HEK293 (cell line): ENCODE results near the gene PHF12.

Source experiments
- ATF2 ChIP-seq: fragments of 450-650 bp; formaldehyde crosslinking; IDR thresholded peaks from 2 replicates; pipeline ENCODE4 v1.5.1; 2016; ENCODE audit warnings: missing biosample characterization, missing genetic modification characterization, low read depth
- BCL11A ChIP-seq: fragments of 450-650 bp; formaldehyde crosslinking; IDR thresholded peaks from 2 replicates; pipeline ENCODE4 v1.5.1; 2016; ENCODE audit warnings: low read depth, missing biosample characterization, missing genetic modification characterization
- GLI4 ChIP-seq: fragments of 450-650 bp; formaldehyde crosslinking; IDR thresholded peaks from 2 replicates; pipeline ENCODE4 v1.5.1; 2016; ENCODE audit warnings: missing biosample characterization, missing genetic modification characterization
- HOXA7 ChIP-seq: sonication (generic); formaldehyde crosslinking; IDR thresholded peaks from 2 replicates; pipeline ENCODE4 v1.8.1; 2022; ENCODE audit warnings: missing genetic modification reagents, borderline replicate concordance
- YY1 ChIP-seq: fragments of 450-650 bp; formaldehyde crosslinking; IDR thresholded peaks from 2 replicates; pipeline ENCODE4 v1.5.1; 2018; ENCODE audit warnings: missing biosample characterization, missing genetic modification characterization
- ZNF354C ChIP-seq: fragments of 450-650 bp; formaldehyde crosslinking; IDR thresholded peaks from 2 replicates; pipeline ENCODE4 v1.5.1; 2016; ENCODE audit warnings: missing biosample characterization, missing genetic modification characterization, low read depth, borderline replicate concordance
- ZNF629 ChIP-seq: fragments of 450-650 bp; formaldehyde crosslinking; IDR thresholded peaks from 2 replicates; pipeline ENCODE4 v1.5.1; 2017; ENCODE audit warnings: missing biosample characterization, missing genetic modification characterization
- ZNF664 ChIP-seq: fragments of 450-650 bp; formaldehyde crosslinking; IDR thresholded peaks from 2 replicates; pipeline ENCODE4 v1.5.1; 2016; ENCODE audit warnings: missing biosample characterization, missing genetic modification characterization
- ZSCAN30 ChIP-seq: fragments of 450-650 bp; IDR thresholded peaks from 2 replicates; pipeline ENCODE4 v1.5.1; 2018; ENCODE audit warnings: missing biosample characterization, mild to moderate bottlenecking, missing genetic modification characterization, moderate library complexity
- TF ChIP-seq, protein P1 (sequence below): fragments of 450-650 bp; formaldehyde crosslinking; IDR thresholded peaks from 2 replicates; pipeline ENCODE4 v1.5.1; 2016; ENCODE audit warnings: missing biosample characterization, missing genetic modification characterization
- TF ChIP-seq, protein P2 (sequence below): fragments of 450-650 bp; formaldehyde crosslinking; IDR thresholded peaks from 2 replicates; pipeline ENCODE4 v1.5.1; 2017; ENCODE audit warnings: missing biosample characterization, mild to moderate bottlenecking, missing genetic modification characterization, moderate library complexity

GRCh38 chr17:28895794-28896447, 55.4 kb downstream of the PHF12 start:
- TF ChIP-seq ATF2 (tag by site-specific recombination) (no peak), BCL11A (tag by site-specific recombination) (no peak), ZNF664 (no peak), HOXA7 (CRISPR knock-in tag) (no peak), YY1 (tag by site-specific recombination) (no peak), ZNF629 (tag by site-specific recombination) (no peak), ZSCAN30 (tag by site-specific recombination) (no peak), ZNF354C (tag by site-specific recombination) (no peak), GLI4 (tag by site-specific recombination) (no peak)
- TF ChIP-seq, protein P1, sequence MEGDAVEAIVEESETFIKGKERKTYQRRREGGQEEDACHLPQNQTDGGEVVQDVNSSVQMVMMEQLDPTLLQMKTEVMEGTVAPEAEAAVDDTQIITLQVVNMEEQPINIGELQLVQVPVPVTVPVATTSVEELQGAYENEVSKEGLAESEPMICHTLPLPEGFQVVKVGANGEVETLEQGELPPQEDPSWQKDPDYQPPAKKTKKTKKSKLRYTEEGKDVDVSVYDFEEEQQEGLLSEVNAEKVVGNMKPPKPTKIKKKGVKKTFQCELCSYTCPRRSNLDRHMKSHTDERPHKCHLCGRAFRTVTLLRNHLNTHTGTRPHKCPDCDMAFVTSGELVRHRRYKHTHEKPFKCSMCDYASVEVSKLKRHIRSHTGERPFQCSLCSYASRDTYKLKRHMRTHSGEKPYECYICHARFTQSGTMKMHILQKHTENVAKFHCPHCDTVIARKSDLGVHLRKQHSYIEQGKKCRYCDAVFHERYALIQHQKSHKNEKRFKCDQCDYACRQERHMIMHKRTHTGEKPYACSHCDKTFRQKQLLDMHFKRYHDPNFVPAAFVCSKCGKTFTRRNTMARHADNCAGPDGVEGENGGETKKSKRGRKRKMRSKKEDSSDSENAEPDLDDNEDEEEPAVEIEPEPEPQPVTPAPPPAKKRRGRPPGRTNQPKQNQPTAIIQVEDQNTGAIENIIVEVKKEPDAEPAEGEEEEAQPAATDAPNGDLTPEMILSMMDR = no peak
- TF ChIP-seq, protein P2, sequence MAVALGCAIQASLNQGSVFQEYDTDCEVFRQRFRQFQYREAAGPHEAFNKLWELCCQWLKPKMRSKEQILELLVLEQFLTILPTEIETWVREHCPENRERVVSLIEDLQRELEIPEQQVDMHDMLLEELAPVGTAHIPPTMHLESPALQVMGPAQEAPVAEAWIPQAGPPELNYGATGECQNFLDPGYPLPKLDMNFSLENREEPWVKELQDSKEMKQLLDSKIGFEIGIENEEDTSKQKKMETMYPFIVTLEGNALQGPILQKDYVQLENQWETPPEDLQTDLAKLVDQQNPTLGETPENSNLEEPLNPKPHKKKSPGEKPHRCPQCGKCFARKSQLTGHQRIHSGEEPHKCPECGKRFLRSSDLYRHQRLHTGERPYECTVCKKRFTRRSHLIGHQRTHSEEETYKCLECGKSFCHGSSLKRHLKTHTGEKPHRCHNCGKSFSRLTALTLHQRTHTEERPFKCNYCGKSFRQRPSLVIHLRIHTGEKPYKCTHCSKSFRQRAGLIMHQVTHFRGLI (tag by site-specific recombination) = no peak
